Activated naive CD4-positive, alpha-beta T cell treated with anti-CD3 and anti-CD28 coated beads, Interleukin-2, amount 10 ng/mL, durations not matched to agents 7 days and 5 days (primary cell): ENCODE measurements around the gene GDPD4.

ENCODE experiments used
- CTCF ChIA-PET: fragments of 350-600 bp; sonication (Branson Sonifier 250); formaldehyde crosslinking; loops from one replicate; lab custom pipeline; 2021; ENCODE audit warnings: antibody characterized with exemption; lab: Charles Lee
- DNase-seq: peaks from one replicate; pipeline ENCODE4 v3.0.0-alpha.2; 2020
- H3K27ac Mint-ChIP-seq: one replicate; pipeline ENCODE4 v1.8.0; 2021; ENCODE audit warnings: mild to moderate bottlenecking, moderate library complexity, mixed read lengths
- H3K27me3 Mint-ChIP-seq: one replicate; pipeline ENCODE4 v1.8.0; 2021; ENCODE audit warnings: mild to moderate bottlenecking, mixed read lengths
- H3K36me3 Mint-ChIP-seq: one replicate; pipeline ENCODE4 v1.8.0; 2021; ENCODE audit warnings: mixed read lengths
- H3K4me1 Mint-ChIP-seq: one replicate; pipeline ENCODE4 v1.8.0; 2021; ENCODE audit warnings: mixed read lengths
- H3K4me3 Mint-ChIP-seq: one replicate; pipeline ENCODE4 v1.8.0; 2021; ENCODE audit warnings: mild to moderate bottlenecking, moderate library complexity, mixed read lengths
- H3K9me3 Mint-ChIP-seq: one replicate; pipeline ENCODE4 v1.8.0; 2021; ENCODE audit warnings: mixed read lengths

The GDPD4 gene

GRCh38 chr11:77278595-77279506 lies 22.6 kb downstream of the GDPD4 start:
- Mint-ChIP-seq H3K4me1 (no peaks in the 10 kb centered on the region), H3K4me3 (no peak overlapping the region), H3K36me3 (no peaks in the 10 kb centered on the region), H3K27ac (no peak overlapping the region), H3K27me3 (peaks cover 4% of the 10 kb centered on the region), H3K9me3 (no peaks in the 10 kb centered on the region)
- DNase-seq = no peak
- CTCF ChIA-PET = no interaction called here

- Mint-ChIP-seq H3K27me3 (no peaks in the 10 kb centered on the region), H3K36me3 (no peaks in the 10 kb centered on the region), H3K27ac (no peak overlapping the region), H3K9me3 (no peaks in the 10 kb centered on the region), H3K4me3 (no peak overlapping the region), H3K4me1 (no peaks in the 10 kb centered on the region)
- no peak for DNase-seq
- CTCF ChIA-PET = no interaction called here
Observed at GRCh38 chr11:77276271-77276670, 25.2 kb downstream of the GDPD4 start.

GRCh38 chr11:77270921-77271320 lies 30.6 kb downstream of the GDPD4 start:
- no peaks in the 10 kb centered on the region for H3K27me3 Mint-ChIP-seq
- CTCF ChIA-PET = no interaction called here
- H3K4me3 Mint-ChIP-seq = no peak overlapping the region
- H3K27ac Mint-ChIP-seq = no peak overlapping the region
- no peaks in the 10 kb centered on the region for H3K4me1 Mint-ChIP-seq
- no peaks in the 10 kb centered on the region for H3K36me3 Mint-ChIP-seq
- DNase-seq = no peak
- H3K9me3 Mint-ChIP-seq = no peaks in the 10 kb centered on the region

GRCh38 chr11:77269484-77270123 lies 31.9 kb downstream of the GDPD4 start:
- H3K27me3 Mint-ChIP-seq = no peaks in the 10 kb centered on the region
- H3K36me3 Mint-ChIP-seq = no peaks in the 10 kb centered on the region
- no peak overlapping the region for H3K27ac Mint-ChIP-seq
- H3K4me3 Mint-ChIP-seq = no peak overlapping the region
- no peak for DNase-seq
- H3K9me3 Mint-ChIP-seq = no peaks in the 10 kb centered on the region
- H3K4me1 Mint-ChIP-seq = no peaks in the 10 kb centered on the region
- CTCF ChIA-PET = no interaction called here

GRCh38 chr11:77267962-77268361 lies 33.5 kb downstream of the GDPD4 start:
- H3K36me3 Mint-ChIP-seq = no peaks in the 10 kb centered on the region
- no peak for DNase-seq
- H3K4me1 Mint-ChIP-seq = no peaks in the 10 kb centered on the region
- H3K27me3 Mint-ChIP-seq = no peaks in the 10 kb centered on the region
- H3K27ac Mint-ChIP-seq = no peak overlapping the region
- CTCF ChIA-PET = no interaction called here
- H3K9me3 Mint-ChIP-seq = no peaks in the 10 kb centered on the region
- H3K4me3 Mint-ChIP-seq = no peak overlapping the region

- CTCF ChIA-PET = no interaction called here
- Mint-ChIP-seq H3K4me1 (no peaks in the 10 kb centered on the region), H3K27me3 (peaks cover 4% of the 10 kb centered on the region), H3K27ac (no peak overlapping the region), H3K4me3 (no peak overlapping the region), H3K9me3 (peaks cover 5% of the 10 kb centered on the region), H3K36me3 (no peaks in the 10 kb centered on the region)
- no peak for DNase-seq
Observed at GRCh38 chr11:77266766-77267165, 34.7 kb downstream of the GDPD4 start.

GRCh38 chr11:77262803-77263202 lies 38.7 kb downstream of the GDPD4 start:
- H3K9me3 Mint-ChIP-seq = peaks cover 5% of the 10 kb centered on the region
- no peaks in the 10 kb centered on the region for H3K4me1 Mint-ChIP-seq
- no peak overlapping the region for H3K27ac Mint-ChIP-seq
- H3K4me3 Mint-ChIP-seq = no peak overlapping the region
- no peaks in the 10 kb centered on the region for H3K36me3 Mint-ChIP-seq
- peaks cover 4% of the 10 kb centered on the region for H3K27me3 Mint-ChIP-seq
- DNase-seq = no peak
- CTCF ChIA-PET = interaction anchor here (0.6 kb wide), 1 partner anchor 513 kb away, joined by 3 read pairs; no protein-coding TSS in a partner anchor

GRCh38 chr11:77259641-77260040 lies 41.8 kb downstream of the GDPD4 start:
- CTCF ChIA-PET = no interaction called here
- Mint-ChIP-seq H3K4me1 (no peaks in the 10 kb centered on the region), H3K9me3 (peaks cover 5% of the 10 kb centered on the region), H3K36me3 (no peaks in the 10 kb centered on the region), H3K4me3 (no peak overlapping the region), H3K27ac (no peak overlapping the region), H3K27me3 (peaks cover 4% of the 10 kb centered on the region)
- no peak for DNase-seq

GRCh38 chr11:77253690-77254089 lies 47.8 kb downstream of the GDPD4 start:
- H3K9me3 Mint-ChIP-seq = peaks cover 15% of the 10 kb centered on the region
- DNase-seq = no peak
- CTCF ChIA-PET = no interaction called here
- no peak overlapping the region for H3K4me3 Mint-ChIP-seq
- no peaks in the 10 kb centered on the region for H3K27me3 Mint-ChIP-seq
- no peak overlapping the region for H3K27ac Mint-ChIP-seq
- no peaks in the 10 kb centered on the region for H3K4me1 Mint-ChIP-seq
- no peaks in the 10 kb centered on the region for H3K36me3 Mint-ChIP-seq

GRCh38 chr11:77252555-77253270 lies 48.8 kb downstream of the GDPD4 start:
- Mint-ChIP-seq H3K4me3 (no peak overlapping the region), H3K27ac (no peak overlapping the region), H3K9me3 (peaks cover 15% of the 10 kb centered on the region), H3K36me3 (no peaks in the 10 kb centered on the region), H3K27me3 (no peaks in the 10 kb centered on the region), H3K4me1 (no peaks in the 10 kb centered on the region)
- CTCF ChIA-PET = no interaction called here
- no peak for DNase-seq

GRCh38 chr11:77250881-77251640 lies 50.4 kb downstream of the GDPD4 start:
- H3K27me3 Mint-ChIP-seq = no peaks in the 10 kb centered on the region
- peaks cover 15% of the 10 kb centered on the region for H3K9me3 Mint-ChIP-seq

GRCh38 chr11:77249427-77249826 lies 52.1 kb downstream of the GDPD4 start:
- CTCF ChIA-PET = interaction anchor here (1.3 kb wide), 1 partner anchor 299 kb away, joined by 4 read pairs; no protein-coding TSS in a partner anchor
- Mint-ChIP-seq H3K27ac (no peak overlapping the region), H3K4me1 (peaks cover 3% of the 10 kb centered on the region)

More at GRCh38 chr11:77250881-77251640, 50.4 kb downstream of the GDPD4 start:
- Mint-ChIP-seq H3K27ac (no peak overlapping the region), H3K36me3 (no peaks in the 10 kb centered on the region), H3K4me3 (no peak overlapping the region), H3K4me1 (no peaks in the 10 kb centered on the region)
- DNase-seq = no peak
- CTCF ChIA-PET = no interaction called here

GRCh38 chr11:77244277-77245027 lies 57.0 kb downstream of the GDPD4 start:
- no peaks in the 10 kb centered on the region for H3K36me3 Mint-ChIP-seq
- CTCF ChIA-PET = no interaction called here
- no peaks in the 10 kb centered on the region for H3K27me3 Mint-ChIP-seq
- DNase-seq = no peak
- H3K4me3 Mint-ChIP-seq = no peak overlapping the region
- H3K9me3 Mint-ChIP-seq = no peaks in the 10 kb centered on the region
- H3K27ac Mint-ChIP-seq = no peak overlapping the region
- peaks cover 3% of the 10 kb centered on the region for H3K4me1 Mint-ChIP-seq

More at GRCh38 chr11:77249427-77249826, 52.1 kb downstream of the GDPD4 start:
- no peak for DNase-seq
- Mint-ChIP-seq H3K4me3 (no peak overlapping the region), H3K36me3 (no peaks in the 10 kb centered on the region), H3K27me3 (no peaks in the 10 kb centered on the region), H3K9me3 (peaks cover 15% of the 10 kb centered on the region)
